Measurements from ENCODE around the gene ADGRL2. TPM values are rescaled to one million over a fixed set of nuclear protein-coding genes. Genes with fewer than 3 reads are reported as not detected.
A peak's percentile ranks its signal among the peaks of the same experiment; 100 is the strongest.

The ADGRL2 gene
- total and polyA plus RNA-seq, 11 donors, result 16.9 to 82.8 (median 54.3) TPM

- intact Hi-C loops (cut with DNase I), result no loop called here
- H3K36me3 ChIP-seq, result no peaks in the 10 kb centered on the region
- no peak for TF ChIP-seq POLR2A (IDR thresholded peaks at IDR 0.05)
- no peak for TF ChIP-seq CTCF (IDR thresholded peaks at IDR 0.05)
Measured at GRCh38 chr1:81775510-81775909, 25.2 kb upstream of the ADGRL2 start.

GRCh38 chr1:81780705-81781454, 19.9 kb upstream of the ADGRL2 start:
- no peak overlapping the region for H3K4me3 ChIP-seq
- TF ChIP-seq POLR2A (IDR thresholded peaks at IDR 0.05) (no peak), CTCF (IDR thresholded peaks at IDR 0.05) (no peak)
- no peaks in the 10 kb centered on the region for H3K9me3 ChIP-seq
- H3K27me3 ChIP-seq, result no peaks in the 10 kb centered on the region
- DNase-seq, result no peak
- no peak overlapping the region for H3K27ac ChIP-seq
- intact Hi-C loops (cut with DNase I), result no loop called here
- ATAC-seq, result no peak
- H3K36me3 ChIP-seq, result no peaks in the 10 kb centered on the region
- H3K4me1 ChIP-seq, result no peaks in the 10 kb centered on the region
- WGBS, 4 donors, result 83 to 95% (median 89%) methylated on average over 1 of the region's 1 CpG

More at GRCh38 chr1:81775510-81775909, 25.2 kb upstream of the ADGRL2 start:
- ATAC-seq (no peak), DNase-seq (no peak)
- Histone ChIP-seq H3K27me3 (no peaks in the 10 kb centered on the region), H3K27ac (no peak overlapping the region), H3K9me3 (no peaks in the 10 kb centered on the region), H3K4me1 (no peaks in the 10 kb centered on the region), H3K4me3 (no peak overlapping the region)

- intact Hi-C loops (cut with DNase I), result no loop called here
- DNase-seq, result no peak
Measured at GRCh38 chr1:81781749-81782148, 19.0 kb upstream of the ADGRL2 start.

GRCh38 chr1:81792184-81792583, 8.6 kb upstream of the ADGRL2 start:
- Histone ChIP-seq H3K27me3 (no peaks in the 10 kb centered on the region), H3K9me3 (no peaks in the 10 kb centered on the region), H3K4me1 (no peaks in the 10 kb centered on the region), H3K36me3 (no peaks in the 10 kb centered on the region), H3K27ac (no peak overlapping the region), H3K4me3 (no peak overlapping the region)
- ATAC-seq (no peak), DNase-seq (no peak)
- no peak for TF ChIP-seq POLR2A (IDR thresholded peaks at IDR 0.05)
- TF ChIP-seq CTCF (IDR thresholded peaks at IDR 0.05), result no peak
- WGBS, 4 donors, result 95 to 98% (median 97%) methylated on average over 2 of the region's 2 CpGs
- intact Hi-C loops (cut with DNase I), result no loop called here

More at GRCh38 chr1:81781749-81782148, 19.0 kb upstream of the ADGRL2 start:
- ATAC-seq, result no peak
- peak in 2 of 12 donors; percentile 5 to 7 for TF ChIP-seq CTCF (IDR thresholded peaks at IDR 0.05)
- TF ChIP-seq POLR2A (IDR thresholded peaks at IDR 0.05), result no peak
- WGBS, 4 donors, result 78 to 90% (median 86%) methylated on average over 2 of the region's 2 CpGs
- Histone ChIP-seq H3K27me3 (no peaks in the 10 kb centered on the region), H3K4me3 (no peak overlapping the region), H3K27ac (no peak overlapping the region), H3K4me1 (no peaks in the 10 kb centered on the region), H3K9me3 (peaks cover 0 to 2% (median 0%) of the 10 kb centered on the region in 12 donors), H3K36me3 (no peaks in the 10 kb centered on the region)
